ENCODE measurements around the gene AMMECR1. TPM values are rescaled to one million over a fixed set of nuclear protein-coding genes. Genes with fewer than 3 reads are reported as not detected.

Gene AMMECR1
- total RNA-seq, 4 donors from 2014 or later, result 7.4 to 18.9 (median 12.6) TPM

GRCh38 chrX:110162867-110163266 is 155.0 kb downstream of the AMMECR1 start:
- H3K4me3 ChIP-seq, result no peak overlapping the region
- H3K9me3 ChIP-seq, result no peaks in the 10 kb centered on the region
- TF ChIP-seq, protein P1, sequence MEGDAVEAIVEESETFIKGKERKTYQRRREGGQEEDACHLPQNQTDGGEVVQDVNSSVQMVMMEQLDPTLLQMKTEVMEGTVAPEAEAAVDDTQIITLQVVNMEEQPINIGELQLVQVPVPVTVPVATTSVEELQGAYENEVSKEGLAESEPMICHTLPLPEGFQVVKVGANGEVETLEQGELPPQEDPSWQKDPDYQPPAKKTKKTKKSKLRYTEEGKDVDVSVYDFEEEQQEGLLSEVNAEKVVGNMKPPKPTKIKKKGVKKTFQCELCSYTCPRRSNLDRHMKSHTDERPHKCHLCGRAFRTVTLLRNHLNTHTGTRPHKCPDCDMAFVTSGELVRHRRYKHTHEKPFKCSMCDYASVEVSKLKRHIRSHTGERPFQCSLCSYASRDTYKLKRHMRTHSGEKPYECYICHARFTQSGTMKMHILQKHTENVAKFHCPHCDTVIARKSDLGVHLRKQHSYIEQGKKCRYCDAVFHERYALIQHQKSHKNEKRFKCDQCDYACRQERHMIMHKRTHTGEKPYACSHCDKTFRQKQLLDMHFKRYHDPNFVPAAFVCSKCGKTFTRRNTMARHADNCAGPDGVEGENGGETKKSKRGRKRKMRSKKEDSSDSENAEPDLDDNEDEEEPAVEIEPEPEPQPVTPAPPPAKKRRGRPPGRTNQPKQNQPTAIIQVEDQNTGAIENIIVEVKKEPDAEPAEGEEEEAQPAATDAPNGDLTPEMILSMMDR (IDR thresholded peaks at IDR 0.05), result no peak
- TF ChIP-seq POLR2AphosphoS5 (IDR thresholded peaks at IDR 0.05) (no peak), POLR2A (IDR thresholded peaks at IDR 0.05) (no peak), EP300 (IDR thresholded peaks at IDR 0.05) (no peak)
- H3K36me3 ChIP-seq, result no peaks in the 10 kb centered on the region
- H3K27ac ChIP-seq, result no peak overlapping the region
- DNase-seq (ENCODE audit: low spot score in 2 of 2), result no peak
- WGBS, result 30% methylated on average over 1 of the region's 1 CpG
- H3K4me1 ChIP-seq, result peaks cover 6% of the 10 kb centered on the region
- H3K27me3 ChIP-seq, result no peaks in the 10 kb centered on the region

- H3K27ac ChIP-seq, result no peak overlapping the region
- no peaks in the 10 kb centered on the region for H3K36me3 ChIP-seq
- no peak overlapping the region for H3K4me3 ChIP-seq
- H3K4me1 ChIP-seq, result peaks cover 6% of the 10 kb centered on the region
- H3K9me3 ChIP-seq, result no peaks in the 10 kb centered on the region
- 89% methylated on average over 1 of the region's 1 CpG for WGBS
- TF ChIP-seq POLR2AphosphoS5 (IDR thresholded peaks at IDR 0.05) (no peak), POLR2A (IDR thresholded peaks at IDR 0.05) (no peak), EP300 (IDR thresholded peaks at IDR 0.05) (no peak)
- TF ChIP-seq, protein P1 (IDR thresholded peaks at IDR 0.05), result no peak
- no peaks in the 10 kb centered on the region for H3K27me3 ChIP-seq
- no peak for DNase-seq (ENCODE audit: low spot score in 2 of 2)
Measured at GRCh38 chrX:110162131-110162530, 155.8 kb downstream of the AMMECR1 start.

DNA sequence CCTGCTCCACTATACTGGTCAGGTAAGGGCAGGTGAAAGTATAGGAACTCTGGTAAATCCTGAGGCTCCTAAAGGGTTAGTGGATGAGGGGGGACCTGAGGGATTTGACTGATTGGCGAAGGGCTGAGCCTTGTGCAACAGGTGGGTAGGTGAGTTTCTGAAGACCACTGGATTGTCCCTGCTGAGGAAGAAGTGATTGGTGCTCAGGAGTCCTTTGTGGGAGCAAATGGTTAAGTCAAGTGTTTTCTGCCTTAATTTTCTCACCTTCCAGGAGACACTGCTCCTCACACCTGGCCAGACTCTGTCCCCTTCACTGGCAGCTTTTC is 156.6 kb downstream of the AMMECR1 start:
- Histone ChIP-seq H3K4me3 (no peak overlapping the region), H3K27ac (no peak overlapping the region), H3K9me3 (no peaks in the 10 kb centered on the region), H3K36me3 (no peaks in the 10 kb centered on the region), H3K4me1 (peaks cover 6% of the 10 kb centered on the region), H3K27me3 (no peaks in the 10 kb centered on the region)
- 88% methylated on average over 1 of the region's 1 CpG for WGBS
- TF ChIP-seq, protein P1 (IDR thresholded peaks at IDR 0.05), result no peak
- TF ChIP-seq POLR2A (IDR thresholded peaks at IDR 0.05), result no peak
- TF ChIP-seq EP300 (IDR thresholded peaks at IDR 0.05), result no peak
- TF ChIP-seq POLR2AphosphoS5 (IDR thresholded peaks at IDR 0.05), result no peak
- DNase-seq (ENCODE audit: low spot score in 2 of 2), result no peak

DNA sequence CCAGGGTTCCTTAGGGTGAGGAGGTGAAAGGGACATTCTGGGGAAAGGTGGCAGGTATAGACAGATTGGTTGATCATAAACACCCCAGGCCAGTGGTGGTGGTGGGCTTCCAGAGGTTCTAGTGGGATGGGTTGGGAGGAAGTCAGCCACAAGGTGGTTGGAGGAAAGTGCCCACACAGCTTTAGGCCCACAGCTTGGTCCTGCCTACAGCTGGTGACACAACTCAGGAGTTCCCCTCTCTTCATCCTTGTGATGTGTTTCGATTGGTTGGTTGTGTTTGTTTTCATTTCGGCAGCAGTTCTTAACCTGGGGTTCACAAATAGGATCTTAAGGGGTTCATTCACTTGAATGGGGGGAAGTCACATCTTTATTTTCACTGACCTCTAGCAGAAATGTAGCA is 158.0 kb downstream of the AMMECR1 start:
- Histone ChIP-seq H3K4me3 (no peak overlapping the region), H3K27me3 (no peaks in the 10 kb centered on the region), H3K4me1 (peaks cover 6% of the 10 kb centered on the region), H3K27ac (no peak overlapping the region), H3K36me3 (no peaks in the 10 kb centered on the region), H3K9me3 (no peaks in the 10 kb centered on the region)
- WGBS, result 70% methylated on average over 2 of the region's 2 CpGs
- no peak for DNase-seq (ENCODE audit: low spot score in 2 of 2)
- TF ChIP-seq POLR2AphosphoS5 (IDR thresholded peaks at IDR 0.05) (no peak), POLR2A (IDR thresholded peaks at IDR 0.05) (no peak), EP300 (IDR thresholded peaks at IDR 0.05) (no peak)
- TF ChIP-seq, protein P1 (IDR thresholded peaks at IDR 0.05), result no peak

- Histone ChIP-seq H3K9me3 (no peaks in the 10 kb centered on the region), H3K27ac (no peak overlapping the region)
- no peak for DNase-seq (ENCODE audit: low spot score in 2 of 2)
Measured at GRCh38 chrX:110159235-110159634, 158.7 kb downstream of the AMMECR1 start.

More at GRCh38 chrX:110159235-110159634, 158.7 kb downstream of the AMMECR1 start:
- Histone ChIP-seq H3K4me1 (peaks cover 6% of the 10 kb centered on the region), H3K36me3 (no peaks in the 10 kb centered on the region), H3K4me3 (no peak overlapping the region), H3K27me3 (no peaks in the 10 kb centered on the region)
- TF ChIP-seq, protein P1 (IDR thresholded peaks at IDR 0.05), result no peak
- TF ChIP-seq POLR2A (IDR thresholded peaks at IDR 0.05) (no peak), POLR2AphosphoS5 (IDR thresholded peaks at IDR 0.05) (no peak), EP300 (IDR thresholded peaks at IDR 0.05) (no peak)
- WGBS, result 77% methylated on average over 7 of the region's 7 CpGs
